Mesothelial cell of epicardium (in vitro differentiated cells): ENCODE results near the gene TBCCD1. TPM values are rescaled to one million over a fixed set of nuclear protein-coding genes. Genes with fewer than 3 reads are reported as not detected.
"Not testable (repeated sequence)": the region's sequence is repeated elsewhere in the genome, so short reads cannot be mapped to it uniquely, and the experiment has no call there.

Experiments
- DNase-seq, 2 experiments: peaks; one replicate each; pipeline ENCODE4 v3.0.0; 2021; ENCODE audit warnings: low spot score in 2 of 2; ENCODE audit not compliant: unreplicated experiment in 2 of 2
- H3K27ac Mint-ChIP-seq: 2 replicates; pipeline ENCODE4 v1.8.0; 2021; ENCODE audit warnings: mixed read lengths
- H3K27me3 Mint-ChIP-seq: 2 replicates; pipeline ENCODE4 v1.8.0; 2021; ENCODE audit warnings: low read depth, mixed read lengths
- H3K36me3 Mint-ChIP-seq: 2 replicates; pipeline ENCODE4 v1.8.0; 2021; ENCODE audit warnings: mixed read lengths
- H3K4me1 Mint-ChIP-seq: 2 replicates; pipeline ENCODE4 v1.8.0; 2021; ENCODE audit warnings: mixed read lengths
- H3K4me3 Mint-ChIP-seq: 2 replicates; pipeline ENCODE4 v1.8.0; 2021; ENCODE audit warnings: mild to moderate bottlenecking, moderate library complexity, mixed read lengths
- H3K9me3 Mint-ChIP-seq: 2 replicates; pipeline ENCODE4 v1.8.0; 2021; ENCODE audit warnings: mixed read lengths
- CTCF ChIP-seq: fragments of 200-600 bp; sonication (generic); IDR thresholded peaks from one replicate; pipeline ENCODE4 v1.5.0; 2021; ENCODE audit warnings: antibody characterized with exemption; ENCODE audit not compliant: unreplicated experiment
- total RNA-seq: library from RNA; stranded (reverse); gene quantifications from 3 replicates; pipeline ENCODE4 v1.2.1, GENCODE V29; 2021

The TBCCD1 gene
- total RNA-seq, 1 donor from 2014 or later, result 14.5 TPM

- peaks cover 17% of the 10 kb centered on the region for H3K4me1 Mint-ChIP-seq
- no peak overlapping the region for H3K27ac Mint-ChIP-seq
- no peaks in the 10 kb centered on the region for H3K9me3 Mint-ChIP-seq
- no peaks in the 10 kb centered on the region for H3K27me3 Mint-ChIP-seq
- no peak for DNase-seq
- TF ChIP-seq CTCF, result no peak
- no peaks in the 10 kb centered on the region for H3K36me3 Mint-ChIP-seq
- no peak overlapping the region for H3K4me3 Mint-ChIP-seq
Observed at GRCh38 chr3:186538779-186539178, 28.4 kb downstream of the TBCCD1 start.

- Mint-ChIP-seq H3K4me3 (no peak overlapping the region), H3K27me3 (no peaks in the 10 kb centered on the region), H3K36me3 (no peaks in the 10 kb centered on the region), H3K27ac (no peak overlapping the region), H3K4me1 (peaks cover 17% of the 10 kb centered on the region), H3K9me3 (no peaks in the 10 kb centered on the region)
- DNase-seq, result no peak
- no peak for TF ChIP-seq CTCF
Observed at GRCh38 chr3:186536883-186537844, 30.0 kb downstream of the TBCCD1 start.

GRCh38 chr3:186534113-186534669, 32.9 kb downstream of the TBCCD1 start:
- DNase-seq, result no peak
- TF ChIP-seq CTCF, result no peak
- Mint-ChIP-seq H3K27ac (no peak overlapping the region), H3K4me1 (peaks cover 16% of the 10 kb centered on the region), H3K27me3 (peaks cover under 1% of the 10 kb centered on the region), H3K36me3 (no peaks in the 10 kb centered on the region), H3K9me3 (no peaks in the 10 kb centered on the region), H3K4me3 (no peak overlapping the region)

GRCh38 chr3:186532598-186533072, 34.5 kb downstream of the TBCCD1 start:
- H3K27ac Mint-ChIP-seq, result no peak overlapping the region
- no peak for DNase-seq
- H3K36me3 Mint-ChIP-seq, result no peaks in the 10 kb centered on the region
- H3K27me3 Mint-ChIP-seq, result peaks cover 7% of the 10 kb centered on the region
- TF ChIP-seq CTCF, result no peak
- H3K4me3 Mint-ChIP-seq, result no peak overlapping the region
- peaks cover 12% of the 10 kb centered on the region for H3K9me3 Mint-ChIP-seq
- peaks cover 16% of the 10 kb centered on the region for H3K4me1 Mint-ChIP-seq

GRCh38 chr3:186531694-186532093, 35.4 kb downstream of the TBCCD1 start:
- not testable (repeated sequence) for DNase-seq, H3K27ac Mint-ChIP-seq, H3K4me1 Mint-ChIP-seq, H3K36me3 Mint-ChIP-seq, H3K4me3 Mint-ChIP-seq
- Mint-ChIP-seq H3K9me3 (peaks cover 13% of the 10 kb centered on the region), H3K27me3 (peaks cover 14% of the 10 kb centered on the region)

GRCh38 chr3:186530415-186530814, 36.7 kb downstream of the TBCCD1 start:
- peaks cover 7% of the 10 kb centered on the region for H3K4me1 Mint-ChIP-seq
- H3K9me3 Mint-ChIP-seq, result peaks cover 13% of the 10 kb centered on the region
- no peak for DNase-seq
- TF ChIP-seq CTCF, result no peak
- H3K4me3 Mint-ChIP-seq, result no peak overlapping the region
- H3K27ac Mint-ChIP-seq, result no peak overlapping the region
- no peaks in the 10 kb centered on the region for H3K36me3 Mint-ChIP-seq
- H3K27me3 Mint-ChIP-seq, result peaks cover 26% of the 10 kb centered on the region
